Measurements from ENCODE around the gene CD300LD.
"Not testable (repeated sequence)": the region's sequence is repeated elsewhere in the genome, so short reads cannot be mapped to it uniquely, and the experiment has no call there.

The CD300LD gene

GRCh38 chr17:74578979-74579378, 13.1 kb downstream of the CD300LD start:
- TF ChIP-seq CTCF (IDR thresholded peaks at IDR 0.05; ENCODE audit: low read depth, low read length) = no peak
- H3K4me3 ChIP-seq (ENCODE audit: low read depth, low read length) = no peak overlapping the region
- no peak for DNase-seq (ENCODE audit: low read depth, low spot score)
- in situ Hi-C loops (cut with HindIII; ENCODE audit: low sequenced_read_pairs) = no loop called here

DNA sequence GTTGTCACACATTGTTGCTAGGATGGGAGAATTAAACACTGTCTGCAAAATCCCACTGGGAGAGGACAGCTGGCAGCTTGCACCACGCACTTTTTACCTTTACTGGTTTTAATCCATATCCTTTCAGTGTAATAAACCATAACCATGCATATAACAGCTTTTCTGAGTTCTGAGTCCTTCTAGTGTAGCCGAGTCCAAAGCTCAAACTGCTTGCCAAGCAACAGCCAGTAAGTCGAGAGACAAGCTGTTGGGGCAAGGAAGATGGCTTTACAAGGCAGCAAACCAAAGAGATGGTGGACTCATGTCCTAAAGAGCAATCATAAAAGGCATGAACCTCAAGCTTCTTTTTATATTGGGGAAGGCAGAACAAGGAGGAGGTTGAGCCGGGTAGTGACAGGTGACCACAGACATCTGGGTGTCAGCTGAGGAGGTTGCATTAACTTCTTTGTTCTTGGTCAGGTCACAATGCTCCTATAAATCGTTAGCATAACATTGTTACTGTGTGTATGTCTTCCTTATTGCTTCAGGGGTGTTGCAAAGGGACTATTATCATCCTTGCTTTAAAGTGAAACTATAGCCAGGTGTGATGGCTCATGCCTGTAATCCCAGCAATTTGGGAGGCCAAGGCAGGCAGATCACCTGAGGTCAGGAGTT, 17.5 kb downstream of the CD300LD start:
- TF ChIP-seq CTCF (IDR thresholded peaks at IDR 0.05; ENCODE audit: low read depth, low read length) = no peak
- H3K4me3 ChIP-seq (ENCODE audit: low read depth, low read length) = no peak overlapping the region
- no peak for DNase-seq (ENCODE audit: low read depth, low spot score)
- in situ Hi-C loops (cut with HindIII; ENCODE audit: low sequenced_read_pairs) = no loop called here

DNA sequence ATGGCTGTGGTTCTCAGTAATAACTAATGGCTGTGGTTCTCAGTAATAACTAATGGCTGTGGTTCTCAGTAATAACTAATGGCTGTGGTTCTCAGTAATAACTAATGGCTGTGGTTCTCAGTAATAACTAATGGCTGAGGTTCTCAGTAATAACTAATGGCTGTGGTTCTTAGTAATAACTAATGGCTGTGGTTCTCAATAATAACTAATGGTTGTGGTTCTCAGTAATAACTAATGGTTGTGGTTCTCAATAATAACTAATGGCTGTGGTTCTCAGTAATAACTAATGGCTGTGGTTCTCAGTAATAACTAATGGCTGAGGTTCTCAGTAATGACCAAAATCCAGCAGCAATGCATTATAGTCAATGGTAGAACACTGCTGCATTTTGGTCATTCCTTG, 18.4 kb downstream of the CD300LD start:
- DNase-seq (ENCODE audit: low read depth, low spot score); H3K4me3 ChIP-seq (ENCODE audit: low read depth, low read length); in situ Hi-C loops (cut with HindIII; ENCODE audit: low sequenced_read_pairs): not testable (repeated sequence)

GRCh38 chr17:74573169-74573568, 18.9 kb downstream of the CD300LD start:
- H3K4me3 ChIP-seq (ENCODE audit: low read depth, low read length) = no peak overlapping the region
- TF ChIP-seq CTCF (IDR thresholded peaks at IDR 0.05; ENCODE audit: low read depth, low read length) = no peak
- in situ Hi-C loops (cut with HindIII; ENCODE audit: low sequenced_read_pairs) = no loop called here
- no peak for DNase-seq (ENCODE audit: low read depth, low spot score)

- H3K4me3 ChIP-seq (ENCODE audit: low read depth, low read length) = no peak overlapping the region
- TF ChIP-seq CTCF (IDR thresholded peaks at IDR 0.05; ENCODE audit: low read depth, low read length) = no peak
- DNase-seq (ENCODE audit: low read depth, low spot score) = no peak
- in situ Hi-C loops (cut with HindIII; ENCODE audit: low sequenced_read_pairs) = no loop called here
Measured at GRCh38 chr17:74571621-74572270, 20.3 kb downstream of the CD300LD start.

DNA sequence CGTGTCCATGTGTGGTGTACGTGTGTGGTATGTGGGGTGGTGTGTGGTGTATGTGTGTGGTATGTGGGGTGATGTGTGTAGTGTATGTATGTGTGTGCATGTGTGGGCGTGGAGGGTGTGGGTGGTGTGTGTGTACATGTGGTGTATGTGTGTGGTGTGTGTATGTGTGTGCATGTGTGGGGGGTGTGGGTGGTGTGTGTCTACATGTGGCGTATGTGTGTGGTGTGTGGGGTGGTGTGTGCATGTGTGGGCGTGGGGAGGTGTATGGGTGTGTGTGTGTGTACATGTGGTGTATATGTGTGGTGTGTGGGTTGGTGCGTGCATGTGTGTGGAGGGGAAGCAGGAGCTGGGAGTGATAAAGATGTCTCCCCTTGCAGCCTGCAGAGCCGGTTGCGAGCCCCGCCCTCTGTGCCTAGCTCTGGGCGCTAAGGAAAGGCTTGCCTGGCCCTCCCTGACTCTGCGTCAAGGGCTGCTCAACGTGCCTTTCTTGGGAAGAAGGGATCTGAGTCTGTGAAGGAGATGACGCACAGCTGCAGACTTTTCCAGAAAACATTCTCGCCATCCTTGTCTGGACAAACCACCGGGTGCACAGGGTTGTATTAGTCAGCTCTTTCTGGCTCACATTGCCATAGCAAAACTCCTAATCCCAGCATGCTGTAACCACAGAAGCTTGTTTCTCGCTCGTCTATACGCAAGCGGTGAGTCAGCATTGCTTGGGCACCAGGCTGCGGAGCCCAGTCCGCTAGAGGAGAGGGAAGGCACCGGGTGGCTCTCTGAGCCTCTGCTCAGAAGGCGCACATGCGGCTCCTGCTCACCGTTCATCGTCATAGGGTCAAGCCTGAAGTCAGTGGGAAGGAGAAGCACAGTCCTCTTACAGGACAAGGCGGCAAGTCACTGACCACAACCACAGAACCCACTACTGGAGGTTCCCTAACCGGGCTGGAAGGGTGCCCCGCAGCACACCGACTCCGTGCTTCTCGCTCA, 22.8 kb downstream of the CD300LD start:
- in situ Hi-C loops (cut with HindIII; ENCODE audit: low sequenced_read_pairs) = no loop called here
- peak; percentile 93 for DNase-seq (ENCODE audit: low read depth, low spot score)
- no peak overlapping the region for H3K4me3 ChIP-seq (ENCODE audit: low read depth, low read length)
- no peak for TF ChIP-seq CTCF (IDR thresholded peaks at IDR 0.05; ENCODE audit: low read depth, low read length)
